HG03521 (cell line): ENCODE results near the gene CNTNAP2.

Experiments used
- ATAC-seq: cut with Tn5 transposase; IDR thresholded peaks from one replicate; pipeline ENCODE4 v1.9.1; 2021; ENCODE audit warnings: mild to moderate bottlenecking, moderate library complexity; ENCODE audit not compliant: unreplicated experiment

Gene CNTNAP2

GRCh38 chr7:146661435-146661834 is 544.8 kb downstream of the CNTNAP2 start:
- no peak for ATAC-seq

DNA sequence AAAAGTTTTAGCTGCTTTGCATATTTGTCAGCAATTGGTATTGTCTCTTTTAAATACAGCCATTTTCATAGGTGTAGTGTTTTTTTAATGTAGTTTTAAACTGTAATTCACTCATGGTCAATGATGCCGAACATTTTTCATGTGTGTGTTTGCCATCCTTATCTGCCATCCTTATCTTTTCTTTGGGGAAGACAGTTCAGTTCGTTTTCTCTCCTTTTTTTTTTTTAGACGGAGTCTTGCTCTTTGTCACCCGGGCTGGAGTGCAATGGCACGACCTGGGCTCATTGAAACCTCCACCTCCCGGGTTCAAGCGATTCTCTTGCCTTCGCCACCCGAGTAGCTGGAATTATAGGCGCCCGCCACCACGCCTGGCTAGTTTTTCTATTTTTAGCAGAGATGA is 545.3 kb downstream of the CNTNAP2 start:
- no peak for ATAC-seq

- ATAC-seq = no peak
Measured at GRCh38 chr7:146665023-146665422, 548.4 kb downstream of the CNTNAP2 start.

- no peak for ATAC-seq
Measured at GRCh38 chr7:146670532-146670931, 553.9 kb downstream of the CNTNAP2 start.

DNA sequence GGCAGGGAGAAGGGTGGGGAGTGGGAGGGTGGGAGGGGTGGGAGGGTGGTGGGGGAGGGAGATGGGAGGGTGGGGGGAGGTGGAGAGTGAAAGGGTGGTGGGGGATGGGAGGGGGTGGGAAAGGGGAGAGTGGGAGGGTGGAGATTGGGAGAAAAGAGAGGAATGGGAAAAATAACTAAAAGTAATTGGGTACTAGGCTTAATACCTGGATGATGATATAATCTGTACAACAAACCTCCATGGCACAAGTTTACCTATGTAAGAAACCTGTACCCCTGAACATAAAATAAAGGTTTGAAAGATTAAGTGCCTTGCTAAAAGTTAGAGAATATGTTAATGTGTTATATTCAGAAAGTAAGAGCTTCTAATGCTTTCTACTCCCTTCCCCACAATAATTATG is 564.9 kb downstream of the CNTNAP2 start:
- no peak for ATAC-seq

GRCh38 chr7:146683439-146683838 is 566.8 kb downstream of the CNTNAP2 start:
- no peak for ATAC-seq

GRCh38 chr7:146690987-146691386 is 574.4 kb downstream of the CNTNAP2 start:
- no peak for ATAC-seq

DNA sequence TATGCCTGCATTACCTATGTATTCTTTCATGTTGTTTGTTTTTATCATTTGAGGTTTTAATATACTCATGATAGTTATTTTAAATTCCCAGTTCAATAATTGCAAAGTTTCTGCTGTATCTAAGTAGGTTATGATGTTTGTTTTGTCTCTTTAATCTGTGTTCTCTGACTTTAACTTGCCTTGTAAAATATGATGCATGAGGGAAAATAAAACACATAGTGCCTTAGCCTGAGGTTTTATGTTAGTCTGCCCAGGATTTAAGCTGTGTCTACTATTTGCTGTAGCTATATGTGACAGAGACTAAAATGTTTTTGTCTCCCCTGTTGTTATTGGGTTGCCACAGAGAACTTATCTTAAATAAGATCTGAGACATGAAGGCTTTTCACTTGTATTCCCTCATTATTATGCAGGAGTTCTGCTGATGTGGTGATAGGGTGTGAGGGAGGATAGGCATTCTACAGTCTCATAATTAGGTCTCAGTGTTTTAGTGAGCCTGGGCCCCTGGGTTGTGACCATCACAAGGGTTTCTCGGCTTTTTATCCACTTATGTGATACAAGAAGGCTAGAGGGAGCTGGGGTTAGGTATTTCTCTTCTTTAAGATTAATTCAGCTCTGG is 582.5 kb downstream of the CNTNAP2 start:
- no peak for ATAC-seq

GRCh38 chr7:146700015-146700560 is 583.5 kb downstream of the CNTNAP2 start:
- ATAC-seq = no peak

DNA sequence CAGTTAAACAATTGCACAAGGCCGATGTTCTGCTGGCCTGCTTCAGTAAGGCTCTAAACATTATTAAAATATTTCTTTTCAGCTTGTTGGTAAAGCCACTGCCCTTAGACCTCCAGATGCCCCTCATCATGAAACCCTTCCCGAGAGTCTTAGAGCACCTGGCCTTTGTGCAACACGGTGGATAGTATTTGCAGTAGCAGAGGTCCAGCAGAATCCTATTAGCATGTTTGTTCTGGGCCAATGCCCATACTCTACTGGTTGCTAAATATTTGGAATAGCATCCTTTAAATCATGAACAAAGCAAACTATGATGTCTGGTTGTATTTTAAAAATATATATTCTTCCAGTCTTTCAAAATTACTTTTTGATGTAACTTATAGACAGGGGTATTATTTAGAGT is 584.6 kb downstream of the CNTNAP2 start:
- no peak for ATAC-seq

- no peak for ATAC-seq
Measured at GRCh38 chr7:146702898-146703297, 586.3 kb downstream of the CNTNAP2 start.

GRCh38 chr7:146709451-146710027 is 592.9 kb downstream of the CNTNAP2 start:
- ATAC-seq = no peak

GRCh38 chr7:146713205-146713604 is 596.6 kb downstream of the CNTNAP2 start:
- no peak for ATAC-seq

DNA sequence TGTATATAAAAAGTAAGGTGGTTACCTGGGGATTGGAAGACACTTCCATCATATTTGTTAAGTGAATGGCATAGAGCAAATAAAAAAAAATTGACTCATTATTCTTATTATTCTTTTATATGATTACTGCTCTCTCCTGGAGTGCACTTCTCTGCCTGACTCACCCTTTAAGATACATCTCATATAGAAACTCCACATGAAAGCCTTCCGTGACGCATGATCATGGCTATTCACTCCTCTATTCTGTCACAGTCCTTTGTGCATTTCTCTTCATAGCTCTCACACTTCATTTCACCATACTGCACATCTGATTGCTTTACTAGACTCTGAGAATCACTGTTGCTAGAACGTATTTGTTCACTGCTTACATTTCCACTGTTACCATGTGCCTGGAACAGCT is 597.3 kb downstream of the CNTNAP2 start:
- no peak for ATAC-seq

GRCh38 chr7:146720195-146720594 is 603.6 kb downstream of the CNTNAP2 start:
- no peak for ATAC-seq

- ATAC-seq = no peak
Measured at GRCh38 chr7:146722986-146723385, 606.4 kb downstream of the CNTNAP2 start.

- ATAC-seq = no peak
Measured at GRCh38 chr7:146725520-146725919, 608.9 kb downstream of the CNTNAP2 start.

GRCh38 chr7:146728141-146728540 is 611.5 kb downstream of the CNTNAP2 start:
- ATAC-seq = no peak

GRCh38 chr7:146728611-146729010 is 612.0 kb downstream of the CNTNAP2 start:
- no peak for ATAC-seq

DNA sequence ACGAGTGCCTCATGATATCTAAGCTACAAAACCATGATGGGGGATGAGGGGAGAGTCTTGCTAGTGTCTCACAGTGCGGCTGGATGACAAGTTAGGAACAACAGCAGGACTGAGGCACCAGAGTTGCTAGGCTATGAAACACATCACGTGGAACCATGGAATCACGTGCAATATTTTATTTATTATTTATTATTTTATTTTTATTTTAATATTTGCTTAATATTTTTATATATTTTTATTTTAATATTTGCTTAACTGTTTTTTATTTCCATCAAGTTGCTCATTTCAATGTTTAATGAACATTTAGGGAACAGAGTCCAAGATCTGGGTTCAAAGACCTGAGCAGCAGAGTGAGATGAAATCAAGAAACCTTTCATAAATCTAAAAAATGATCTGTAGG is 614.6 kb downstream of the CNTNAP2 start:
- no peak for ATAC-seq

GRCh38 chr7:146735992-146736391 is 619.4 kb downstream of the CNTNAP2 start:
- ATAC-seq = no peak

DNA sequence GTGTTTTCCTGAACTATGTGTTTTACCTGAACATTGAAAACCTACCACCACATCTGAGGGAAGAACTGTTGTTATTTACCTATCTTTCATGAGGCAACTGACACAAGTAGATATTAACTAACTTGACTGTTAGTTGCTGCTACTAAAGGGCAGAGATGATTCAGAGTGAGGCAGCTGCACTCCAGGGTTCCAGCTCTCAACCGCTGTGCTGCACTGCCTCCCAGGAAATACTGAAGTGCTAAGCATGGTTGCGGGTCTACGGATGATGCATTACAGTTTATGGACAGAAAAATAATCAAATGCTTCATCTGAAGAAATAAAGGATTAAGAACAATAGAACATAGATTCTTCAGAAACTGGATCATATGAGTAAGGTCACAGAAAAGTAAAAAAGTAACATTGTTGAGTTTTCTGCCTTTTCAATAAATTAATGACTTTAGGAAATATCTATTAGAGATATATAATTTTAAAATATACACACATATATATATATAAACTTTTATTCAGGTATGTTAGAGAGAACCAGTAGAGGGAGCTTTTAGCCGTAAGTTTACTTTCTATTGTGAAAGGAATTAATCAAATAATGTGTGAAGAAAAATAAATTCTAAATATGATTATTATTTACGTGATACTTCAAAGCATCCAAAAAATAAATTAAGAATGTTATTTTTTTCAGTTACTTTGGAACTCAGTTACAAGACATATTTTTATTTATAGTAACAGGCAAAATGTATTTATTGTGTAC is 620.0 kb downstream of the CNTNAP2 start:
- no peak for ATAC-seq
